ENCODE results near the gene LSM3.

The LSM3 gene

DNA sequence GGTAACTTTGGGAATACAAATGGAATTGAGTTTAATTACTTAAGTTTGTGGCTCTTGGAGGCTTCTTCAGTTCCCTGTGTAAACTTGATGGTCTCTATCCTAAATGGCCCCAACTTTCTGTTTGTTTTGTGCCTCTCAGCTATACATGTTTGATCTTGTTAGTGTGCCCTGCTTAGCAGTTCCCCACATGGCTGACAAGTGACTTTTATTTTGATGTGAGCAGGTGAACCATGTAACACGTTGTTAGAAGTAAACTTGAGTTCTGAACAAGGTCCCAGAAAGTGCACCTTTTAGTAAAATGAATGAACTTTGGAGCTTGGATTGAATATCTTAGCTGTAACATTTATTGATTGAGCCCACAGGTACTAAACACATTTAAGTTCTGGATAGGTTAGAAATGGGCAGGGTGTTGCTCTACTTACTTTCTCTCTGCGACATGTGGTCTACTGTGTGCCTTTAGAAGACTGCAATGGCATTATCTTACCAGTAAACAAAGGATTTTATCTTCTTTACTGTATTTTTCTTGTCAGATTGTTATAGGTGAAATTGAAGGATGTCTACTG lies 4.5 kb downstream of the LSM3 start:
- no peak overlapping the region for H4K91ac ChIP-seq (ENCODE audit: low read depth, low read length, poor library complexity)
- H3K9me3 ChIP-seq (replicated peaks in 1 of 2; ENCODE audit: control insufficient read depth in 2 of 2, insufficient read depth in 1 of 2, low read depth in 1 of 2, low read length in 2 of 2): no peaks in the 10 kb centered on the region
- H2AK5ac ChIP-seq (ENCODE audit: low read depth, low read length): no peak overlapping the region
- H3K14ac ChIP-seq (ENCODE audit: low read length): no peak overlapping the region
- H3K4me3 ChIP-seq (ENCODE audit: low read length in 2 of 2): no peak overlapping the region
- no peak overlapping the region for H3K18ac ChIP-seq (ENCODE audit: low read length)
- H3K27me3 ChIP-seq (ENCODE audit: control insufficient read depth in 3 of 3, insufficient read depth in 3 of 3, low read depth in 1 of 3, low read length in 3 of 3): no peaks in the 10 kb centered on the region
- peaks cover 17 to 70% of the 10 kb centered on the region in 2 donors for H3K36me3 ChIP-seq (replicated peaks in 1 of 2; ENCODE audit: control insufficient read depth in 2 of 2, insufficient read depth in 2 of 2, low read length in 2 of 2)
- peaks cover 0 to 7% of the 10 kb centered on the region in 2 donors for H3K4me1 ChIP-seq (ENCODE audit: control insufficient read depth in 2 of 2, insufficient read depth in 1 of 2, low read depth in 1 of 2, low read length in 2 of 2)
- no peak overlapping the region for H2BK5ac ChIP-seq (ENCODE audit: low read length)
- H3K4me2 ChIP-seq (ENCODE audit: insufficient read depth, low read length, poor library complexity, severe bottlenecking): no peak overlapping the region
- no peak overlapping the region for H2AFZ ChIP-seq (ENCODE audit: low read length)
- no peak overlapping the region for H3K23ac ChIP-seq (ENCODE audit: low read depth, low read length, poor library complexity)
- no peak for DNase-seq (ENCODE audit: low spot score)
- no peak overlapping the region for H3K27ac ChIP-seq (replicated peaks; ENCODE audit: low read length)
- H2BK120ac ChIP-seq (ENCODE audit: low read depth, low read length): no peak overlapping the region
- H4K8ac ChIP-seq (ENCODE audit: low read depth, low read length): no peak overlapping the region
- no peak overlapping the region for H3K4ac ChIP-seq (ENCODE audit: low read length)
- no CpG with 5 or more reads among the region's 2 CpGs for WGBS, 2 donors (ENCODE audit: extremely low coverage in 2 of 2, insufficient read length in 2 of 2, insufficient replicate concordance in 1 of 2)
- no peak overlapping the region for H3K9ac ChIP-seq (ENCODE audit: low read depth, low read length, poor library complexity)
- no peak overlapping the region for H2BK15ac ChIP-seq (ENCODE audit: low read length)
- peaks cover 2% of the 10 kb centered on the region for H3K79me1 ChIP-seq (ENCODE audit: low read depth, low read length)
- H2BK12ac ChIP-seq (ENCODE audit: low read length): no peak overlapping the region

DNA sequence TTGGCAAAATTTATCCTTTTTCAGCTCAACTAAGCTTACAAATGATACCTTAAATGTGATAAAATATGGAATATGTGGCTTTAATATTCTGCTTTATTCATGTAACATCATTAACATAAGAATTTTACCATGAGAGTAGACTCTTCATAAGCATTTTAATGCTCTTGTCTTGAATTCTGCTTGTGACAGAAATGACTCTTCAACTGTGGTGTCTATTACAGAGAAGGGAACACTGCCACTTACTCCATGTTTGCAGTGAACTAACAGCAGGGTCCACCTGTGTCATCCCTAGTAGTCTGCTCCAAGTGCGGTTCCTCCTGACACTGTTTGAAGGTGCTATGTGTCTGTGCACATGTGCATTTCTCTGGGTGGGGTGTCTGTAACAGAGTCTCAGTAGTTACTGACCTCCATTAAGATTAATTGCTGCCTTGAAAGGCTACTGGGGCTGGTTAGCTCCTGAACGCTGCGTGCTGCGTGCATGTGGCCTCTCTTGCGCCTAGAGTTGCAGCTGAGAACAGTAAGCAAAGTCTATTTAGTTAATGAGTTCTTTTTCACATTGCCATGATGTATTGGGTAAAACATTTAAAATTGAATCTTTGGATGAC lies 8.3 kb downstream of the LSM3 start:
- Histone ChIP-seq H3K36me3 (replicated peaks in 1 of 2; ENCODE audit: control insufficient read depth in 2 of 2, insufficient read depth in 2 of 2, low read length in 2 of 2) (peaks cover 16 to 67% of the 10 kb centered on the region in 2 donors), H2AK5ac (ENCODE audit: low read depth, low read length) (no peak overlapping the region), H3K9me3 (replicated peaks in 1 of 2; ENCODE audit: control insufficient read depth in 2 of 2, insufficient read depth in 1 of 2, low read depth in 1 of 2, low read length in 2 of 2) (no peaks in the 10 kb centered on the region), H3K4me3 (ENCODE audit: low read length in 2 of 2) (no peak overlapping the region), H3K27me3 (ENCODE audit: control insufficient read depth in 3 of 3, insufficient read depth in 3 of 3, low read depth in 1 of 3, low read length in 3 of 3) (no peaks in the 10 kb centered on the region), H3K4me2 (ENCODE audit: insufficient read depth, low read length, poor library complexity, severe bottlenecking) (no peak overlapping the region), H4K91ac (ENCODE audit: low read depth, low read length, poor library complexity) (no peak overlapping the region), H3K18ac (ENCODE audit: low read length) (no peak overlapping the region), H4K8ac (ENCODE audit: low read depth, low read length) (no peak overlapping the region), H3K79me1 (ENCODE audit: low read depth, low read length) (peaks cover 2% of the 10 kb centered on the region), H3K4ac (ENCODE audit: low read length) (no peak overlapping the region), H2BK5ac (ENCODE audit: low read length) (no peak overlapping the region), H2BK15ac (ENCODE audit: low read length) (no peak overlapping the region), H2BK12ac (ENCODE audit: low read length) (no peak overlapping the region), H2BK120ac (ENCODE audit: low read depth, low read length) (no peak overlapping the region), H3K9ac (ENCODE audit: low read depth, low read length, poor library complexity) (no peak overlapping the region), H3K14ac (ENCODE audit: low read length) (no peak overlapping the region), H2AFZ (ENCODE audit: low read length) (no peak overlapping the region), H3K4me1 (ENCODE audit: control insufficient read depth in 2 of 2, insufficient read depth in 1 of 2, low read depth in 1 of 2, low read length in 2 of 2) (no peaks in the 10 kb centered on the region), H3K27ac (replicated peaks; ENCODE audit: low read length) (no peak overlapping the region), H3K23ac (ENCODE audit: low read depth, low read length, poor library complexity) (no peak overlapping the region)
- DNase-seq (ENCODE audit: low spot score): no peak
- WGBS, 2 donors (ENCODE audit: extremely low coverage in 2 of 2, insufficient read length in 2 of 2, insufficient replicate concordance in 1 of 2): no CpG with 5 or more reads among the region's 5 CpGs

DNA sequence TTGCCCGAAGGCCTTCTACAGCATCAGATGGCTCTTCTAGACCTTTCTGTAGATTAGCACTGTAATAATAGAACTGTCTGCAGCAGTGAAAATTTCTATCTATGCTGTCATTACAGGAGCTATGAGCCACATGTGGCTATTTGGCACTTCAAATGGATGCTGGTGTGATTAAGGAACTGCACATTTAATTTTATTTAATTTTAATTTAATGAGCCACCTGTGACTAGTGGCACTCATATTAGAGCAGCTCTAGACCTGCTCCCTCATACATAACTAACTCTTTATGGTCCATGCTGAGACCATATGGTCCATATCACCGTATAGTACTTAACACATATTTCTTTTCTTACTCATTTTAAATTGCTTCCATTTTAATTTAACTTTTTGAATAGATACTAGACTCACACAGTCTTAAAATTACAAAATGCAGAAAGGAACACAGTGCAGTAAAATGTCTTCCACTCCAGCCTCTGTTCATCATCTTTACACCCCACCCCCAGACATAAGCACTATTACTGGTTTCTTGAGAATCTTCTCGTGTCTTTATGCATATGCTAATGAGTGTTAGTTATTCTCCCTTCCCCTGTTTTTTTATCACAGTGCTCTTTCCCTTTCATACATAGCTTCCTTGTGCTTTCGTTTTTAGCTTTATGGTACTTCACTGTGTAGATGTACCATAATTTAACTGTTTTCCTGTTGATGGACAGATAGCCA lies 9.6 kb downstream of the LSM3 start:
- no peak overlapping the region for H3K18ac ChIP-seq (ENCODE audit: low read length)
- no peaks in the 10 kb centered on the region for H3K9me3 ChIP-seq (replicated peaks in 1 of 2; ENCODE audit: control insufficient read depth in 2 of 2, insufficient read depth in 1 of 2, low read depth in 1 of 2, low read length in 2 of 2)
- H2BK5ac ChIP-seq (ENCODE audit: low read length): no peak overlapping the region
- H2BK12ac ChIP-seq (ENCODE audit: low read length): no peak overlapping the region
- H3K14ac ChIP-seq (ENCODE audit: low read length): no peak overlapping the region
- H2AK5ac ChIP-seq (ENCODE audit: low read depth, low read length): no peak overlapping the region
- no peak overlapping the region for H3K23ac ChIP-seq (ENCODE audit: low read depth, low read length, poor library complexity)
- peaks cover 2% of the 10 kb centered on the region for H3K79me1 ChIP-seq (ENCODE audit: low read depth, low read length)
- no peak overlapping the region for H2BK120ac ChIP-seq (ENCODE audit: low read depth, low read length)
- no peak overlapping the region for H3K4me3 ChIP-seq (ENCODE audit: low read length in 2 of 2)
- no peaks in the 10 kb centered on the region for H3K27me3 ChIP-seq (ENCODE audit: control insufficient read depth in 3 of 3, insufficient read depth in 3 of 3, low read depth in 1 of 3, low read length in 3 of 3)
- H4K91ac ChIP-seq (ENCODE audit: low read depth, low read length, poor library complexity): no peak overlapping the region
- H3K36me3 ChIP-seq (replicated peaks in 1 of 2; ENCODE audit: control insufficient read depth in 2 of 2, insufficient read depth in 2 of 2, low read length in 2 of 2): peaks cover 11 to 55% of the 10 kb centered on the region in 2 donors
- no peak overlapping the region for H3K4me2 ChIP-seq (ENCODE audit: insufficient read depth, low read length, poor library complexity, severe bottlenecking)
- no peak overlapping the region for H2AFZ ChIP-seq (ENCODE audit: low read length)
- no peak overlapping the region for H3K27ac ChIP-seq (replicated peaks; ENCODE audit: low read length)
- whole genome bisulfite sequencing, 2 donors (ENCODE audit: extremely low coverage in 2 of 2, insufficient read length in 2 of 2, insufficient replicate concordance in 1 of 2): no CpG with 5 or more reads among the region's 4 CpGs
- H3K4ac ChIP-seq (ENCODE audit: low read length): no peak overlapping the region
- no peak overlapping the region for H2BK15ac ChIP-seq (ENCODE audit: low read length)
- H4K8ac ChIP-seq (ENCODE audit: low read depth, low read length): no peak overlapping the region
- DNase-seq (ENCODE audit: low spot score): no peak
- no peaks in the 10 kb centered on the region for H3K4me1 ChIP-seq (ENCODE audit: control insufficient read depth in 2 of 2, insufficient read depth in 1 of 2, low read depth in 1 of 2, low read length in 2 of 2)
- no peak overlapping the region for H3K9ac ChIP-seq (ENCODE audit: low read depth, low read length, poor library complexity)

DNA sequence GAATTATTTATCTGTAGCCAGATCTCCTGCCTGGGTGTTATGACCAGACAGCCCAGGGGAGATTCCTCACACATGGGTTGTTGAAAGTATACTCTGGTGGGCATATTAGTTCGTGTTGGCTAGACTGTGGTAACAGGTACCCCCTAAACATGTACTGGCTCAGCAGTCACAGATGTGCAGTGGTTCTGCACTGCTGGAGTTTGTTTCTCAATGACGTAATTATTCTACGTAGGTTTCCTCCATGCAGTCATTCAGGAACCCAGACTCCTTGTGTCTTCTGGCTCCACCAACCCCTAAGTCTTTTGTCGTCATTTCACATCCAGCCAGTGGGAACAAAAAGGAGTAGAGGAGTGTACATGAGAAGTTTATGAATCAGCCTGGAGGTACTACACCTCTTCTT lies 16.2 kb downstream of the LSM3 start:
- no peak overlapping the region for H2BK5ac ChIP-seq (ENCODE audit: low read length)
- H2BK15ac ChIP-seq (ENCODE audit: low read length): no peak overlapping the region
- no peak overlapping the region for H2BK12ac ChIP-seq (ENCODE audit: low read length)
- no peak overlapping the region for H2AK5ac ChIP-seq (ENCODE audit: low read depth, low read length)
- no peak overlapping the region for H3K14ac ChIP-seq (ENCODE audit: low read length)
- H2AFZ ChIP-seq (ENCODE audit: low read length): no peak overlapping the region
- no peak overlapping the region for H4K91ac ChIP-seq (ENCODE audit: low read depth, low read length, poor library complexity)
- H3K79me1 ChIP-seq (ENCODE audit: low read depth, low read length): no peaks in the 10 kb centered on the region
- no peak overlapping the region for H3K4ac ChIP-seq (ENCODE audit: low read length)
- DNase-seq (ENCODE audit: low spot score): no peak
- H3K9me3 ChIP-seq (replicated peaks in 1 of 2; ENCODE audit: control insufficient read depth in 2 of 2, insufficient read depth in 1 of 2, low read depth in 1 of 2, low read length in 2 of 2): no peaks in the 10 kb centered on the region
- H3K18ac ChIP-seq (ENCODE audit: low read length): no peak overlapping the region
- no peak overlapping the region for H4K8ac ChIP-seq (ENCODE audit: low read depth, low read length)
- no peaks in the 10 kb centered on the region for H3K27me3 ChIP-seq (ENCODE audit: control insufficient read depth in 3 of 3, insufficient read depth in 3 of 3, low read depth in 1 of 3, low read length in 3 of 3)
- no peaks in the 10 kb centered on the region for H3K4me1 ChIP-seq (ENCODE audit: control insufficient read depth in 2 of 2, insufficient read depth in 1 of 2, low read depth in 1 of 2, low read length in 2 of 2)
- H3K4me2 ChIP-seq (ENCODE audit: insufficient read depth, low read length, poor library complexity, severe bottlenecking): no peak overlapping the region
- no peak overlapping the region for H3K23ac ChIP-seq (ENCODE audit: low read depth, low read length, poor library complexity)
- no peak overlapping the region for H3K27ac ChIP-seq (replicated peaks; ENCODE audit: low read length)
- WGBS, 2 donors (ENCODE audit: extremely low coverage in 2 of 2, insufficient read length in 2 of 2, insufficient replicate concordance in 1 of 2): no CpG with 5 or more reads among the region's 4 CpGs
- no peak overlapping the region for H3K4me3 ChIP-seq (ENCODE audit: low read length in 2 of 2)
- peaks cover 5 to 48% of the 10 kb centered on the region in 2 donors for H3K36me3 ChIP-seq (replicated peaks in 1 of 2; ENCODE audit: control insufficient read depth in 2 of 2, insufficient read depth in 2 of 2, low read length in 2 of 2)
- H2BK120ac ChIP-seq (ENCODE audit: low read depth, low read length): no peak overlapping the region
- no peak overlapping the region for H3K9ac ChIP-seq (ENCODE audit: low read depth, low read length, poor library complexity)
